GM12878 (cell line): ENCODE data around the gene LRRC31. TPM values are rescaled to one million over a fixed set of nuclear protein-coding genes. Genes with fewer than 3 reads are reported as not detected.

ENCODE experiments used
- ATAC-seq: fragments of 200-7000 bp; cut with Tn5 transposase; 3 replicates; pipeline ENCODE4 v1.9.1; 2020; ENCODE audit warnings: mild to moderate bottlenecking, moderate library complexity
- BruUV-seq: library from RNA; stranded (reverse); fragments of 400-500 nt; replicated peaks from 2 replicates; lab custom pipeline; 2021; lab: Mats Ljungman, UMichigan
- CTCF ChIA-PET: fragments of 300-600 bp; sonication (Branson Sonifier 250); formaldehyde crosslinking; extraction: SDS; loops from one replicate; lab custom pipeline; 2021; ENCODE audit warnings: inconsistent platforms; lab: Yijun Ruan, JAX
- POLR2A ChIA-PET: fragments of 350-600 bp; formaldehyde crosslinking; extraction: SDS; loops from one replicate; lab custom pipeline; 2021; ENCODE audit warnings: inconsistent platforms; lab: Charles Lee
- RAD21 ChIA-PET: fragments of 300-600 bp; sonication (Branson Sonifier 250); formaldehyde crosslinking; loops from one replicate; lab custom pipeline; 2023; ENCODE audit warnings: antibody characterized with exemption; ENCODE audit not compliant: unreplicated experiment; lab: Charles Lee
- SMC1A ChIA-PET: fragments of 300-600 bp; sonication (Branson Sonifier 250); formaldehyde crosslinking; loops from one replicate; lab custom pipeline; 2023; ENCODE audit not compliant: unreplicated experiment, uncharacterized antibody; lab: Charles Lee
- DNase-seq: peaks from one replicate; pipeline ENCODE4 v3.0.0-alpha.2; 2011; ENCODE audit warnings: low read depth, low spot score
- FAIRE-seq: peaks from 3 replicates; lab custom pipeline; 2011; peaks lifted over from hg19 to GRCh38; lab: Jason Lieb, UNC
- H2AFZ ChIP-seq: 2 replicates; pipeline ENCODE4 v1.6.0; 2011; ENCODE audit warnings: low read depth, low read length, control low read depth; ENCODE audit not compliant: control insufficient read depth
- H3K27ac ChIP-seq: 2 replicates; pipeline ENCODE4 v1.5.1; 2011; ENCODE audit warnings: control low read depth; ENCODE audit not compliant: control insufficient read depth, insufficient read depth
- H3K27me3 ChIP-seq, 2 experiments: replicated peaks in 1 of 2; 2 replicates each; pipeline versions ENCODE4 v1.6.0 to v1.6.1; 2011; ENCODE audit warnings: low read length in 1 of 2; ENCODE audit not compliant: control insufficient read depth in 2 of 2, insufficient read depth in 2 of 2
- H3K36me3 ChIP-seq, 2 experiments: 2 replicates each; pipeline ENCODE4 v1.5.1; 2011; ENCODE audit warnings: low read length in 1 of 2; ENCODE audit not compliant: control insufficient read depth in 2 of 2, insufficient read depth in 2 of 2
- H3K4me1 ChIP-seq: 2 replicates; pipeline ENCODE4 v1.6.1; 2011; ENCODE audit warnings: mild to moderate bottlenecking, low read length, moderate library complexity, mixed read lengths; ENCODE audit not compliant: control insufficient read depth, insufficient read depth
- H3K4me2 ChIP-seq: 2 replicates; pipeline ENCODE4 v1.6.0; 2011; ENCODE audit warnings: control low read depth; ENCODE audit not compliant: control insufficient read depth, insufficient read depth
- H3K4me3 ChIP-seq: fragments of 200-600 bp; sonication (generic); 2 replicates; pipeline ENCODE4 v1.5.1; 2016
- H3K79me2 ChIP-seq: 2 replicates; pipeline ENCODE4 v1.6.0; 2011; ENCODE audit warnings: low read length; ENCODE audit not compliant: control insufficient read depth, insufficient read depth
- H3K9ac ChIP-seq: 2 replicates; pipeline ENCODE4 v1.8.0; 2011; ENCODE audit warnings: low read length, control low read depth, mixed read lengths; ENCODE audit not compliant: control insufficient read depth, insufficient read depth
- H3K9me3 ChIP-seq: replicated peaks from 3 replicates; pipeline ENCODE4 v1.5.1; 2011; ENCODE audit warnings: mild to moderate bottlenecking, low read length; ENCODE audit not compliant: control insufficient read depth, insufficient read depth
- H4K20me1 ChIP-seq: 2 replicates; pipeline ENCODE4 v1.6.0; 2011; ENCODE audit not compliant: control insufficient read depth, insufficient read depth
- ASH2L ChIP-seq: fragments of 300-600, 200-600 bp; sonication (generic); IDR thresholded peaks from 2 replicates; pipeline ENCODE4 v1.6.1; 2017; ENCODE audit warnings: low read depth, mild to moderate bottlenecking, borderline replicate concordance
- EP300 ChIP-seq, 2 experiments: fragments of 150-350 bp in 1 of 2; IDR thresholded peaks; 2 replicates each; pipeline ENCODE4 v1.6.1; 2011 to 2012; ENCODE audit warnings: low read depth in 2 of 2, low read length in 2 of 2, borderline replicate concordance in 1 of 2, improper control_type of control experiment in 1 of 2, inconsistent platforms in 1 of 2; ENCODE audit not compliant: control insufficient read depth in 1 of 2
- HDAC6 ChIP-seq: fragments of 200-600 bp; sonication (generic); IDR thresholded peaks from one replicate; pipeline ENCODE4 v1.8.0; 2017; ENCODE audit warnings: antibody characterized with exemption; ENCODE audit not compliant: unreplicated experiment
- NR2C2 ChIP-seq: IDR thresholded peaks from 2 replicates; pipeline ENCODE4 v1.6.1; 2011; ENCODE audit warnings: borderline replicate concordance, low read depth; ENCODE audit not compliant: control insufficient read depth, insufficient read length
- POLR2AphosphoS2 ChIP-seq: IDR thresholded peaks from 2 replicates; pipeline ENCODE4 v1.6.1; 2011; ENCODE audit warnings: low read depth, mild to moderate bottlenecking, low read length, improper control_type of control experiment, moderate library complexity
- RBBP5 ChIP-seq: fragments of 200-600 bp; sonication (generic); conservative IDR thresholded peaks from 2 replicates; pipeline ENCODE4 v1.6.1; 2016
- SMAD5 ChIP-seq: IDR thresholded peaks from 2 replicates; pipeline ENCODE4 v1.6.1; 2016; ENCODE audit warnings: antibody characterized with exemption, low read depth
- SRF ChIP-seq, 2 experiments: IDR thresholded peaks; 2 replicates each; pipeline ENCODE4 v1.6.1; 2011; ENCODE audit warnings: low read depth in 2 of 2, low read length in 2 of 2, mild to moderate bottlenecking in 1 of 2, moderate library complexity in 1 of 2
- SUPT20H ChIP-seq: IDR thresholded peaks from 2 replicates; pipeline ENCODE4 v1.6.1; 2011; ENCODE audit warnings: low read depth, mild to moderate bottlenecking, low read length, moderate library complexity, borderline replicate concordance; ENCODE audit not compliant: control insufficient read depth
- TCF7 ChIP-seq: IDR thresholded peaks from 2 replicates; pipeline ENCODE4 v1.6.1; 2014; ENCODE audit warnings: antibody characterized with exemption, borderline replicate concordance
- WGBS: methylation state at CpG from one replicate; pipeline ENCODE4 v1.1.6; 2016; ENCODE audit warnings: low lambda C conversion rate; ENCODE audit not compliant: insufficient replicate concordance, insufficient coverage; ENCODE audit errors: missing lambda C conversion rate; 5-methylcytosine and 5-hydroxymethylcytosine counted together
- in situ Hi-C: fragments of 300-500 bp; cut with MboI; formaldehyde crosslinking; loops from 9 replicates; pipeline ENCODE4 v1.14.3; 2018; ENCODE audit warnings: mixed read lengths
- intact Hi-C: fragments of 100-400 bp; cut with micrococcal nuclease; formaldehyde crosslinking; loops from one replicate; pipeline ENCODE4 v1.14.2; 2022; ENCODE audit not compliant: unreplicated experiment
- polyA plus RNA-seq, 11 experiments: library from polyadenylated mRNA; depleted of rRNA in 4 of 11; unstranded in 6 of 11; stranded (reverse) in 5 of 11; fragments of >200 nt; fragmentation: Nextera tagmentation in 4 of 11; fragmentation: Illumina TruSeq in 1 of 11; extraction: Ambion mirVana in 4 of 11; extraction: Trizol in 1 of 11; gene quantifications; 1 replicate in 1 of 11; 2 replicates in 10 of 11; pipeline versions ENCODE4 v1.2.1 to v1.2.3, GENCODE V29; 2011 to 2016; ENCODE audit warnings: inconsistent platforms in 2 of 11, missing spikeins in 2 of 11, low read depth in 1 of 11
- total RNA-seq, 4 experiments: library from RNA; depleted of rRNA in 3 of 4; stranded (reverse); fragments of >200 nt in 3 of 4; fragmentation: Illumina TruSeq in 1 of 4; extraction: Trizol in 1 of 4; gene quantifications; 2 replicates each; pipeline versions ENCODE4 v1.2.1 to v1.2.3, GENCODE V29; 2013 to 2021
- TF ChIP-seq, protein P1 (sequence below): fragments of 450-650 bp; IDR thresholded peaks from 2 replicates; pipeline ENCODE4 v1.6.1; 2018; ENCODE audit warnings: borderline replicate concordance, mild to moderate bottlenecking; ENCODE audit not compliant: partially characterized antibody
- TF ChIP-seq, protein P2 (sequence below): fragments of 450-650 bp; formaldehyde crosslinking; IDR thresholded peaks from 2 replicates; pipeline ENCODE4 v1.4.0; 2020; ENCODE audit warnings: mild to moderate bottlenecking, moderate library complexity
- TF ChIP-seq, protein P3 (sequence below): IDR thresholded peaks from 2 replicates; pipeline ENCODE4 v1.6.1; 2011; ENCODE audit warnings: mild to moderate bottlenecking, low read depth, low read length, moderate library complexity; ENCODE audit not compliant: insufficient replicate concordance

LRRC31 gene
- total and polyA plus RNA-seq, 10 of the 15 experiments (the other 5 are each of a cell fraction or from before 2014, with no cell fraction given) = 0.04 to 0.06 (median 0.06) TPM; not detected in 7

DNA sequence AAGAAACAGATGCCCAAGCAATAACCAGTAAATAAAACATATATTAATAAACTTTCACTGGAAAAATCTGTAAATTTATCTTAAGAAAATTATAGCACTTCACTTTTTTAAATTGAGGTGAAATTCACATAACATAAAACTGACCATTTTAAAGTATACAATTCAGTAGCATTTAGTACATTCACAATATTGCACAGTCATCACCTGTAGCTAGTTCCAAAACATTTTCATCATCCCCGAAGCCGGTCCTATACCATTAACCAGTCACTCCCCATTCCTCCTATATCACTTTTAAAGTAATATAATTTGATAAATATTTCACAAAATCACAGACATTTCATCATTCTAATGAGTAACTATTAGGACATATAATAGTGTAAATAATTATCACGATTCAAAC is 65.1 kb downstream of the LRRC31 start:
- Histone ChIP-seq H3K27ac (no peak overlapping the region), H3K4me1 (no peaks in the 10 kb centered on the region), H3K4me2 (no peak overlapping the region), H3K9me3 (no peaks in the 10 kb centered on the region), H4K20me1 (no peaks in the 10 kb centered on the region), H3K9ac (no peak overlapping the region), H3K79me2 (no peaks in the 10 kb centered on the region), H3K36me3 (peaks cover 0 to 4% of the 10 kb centered on the region in 2 experiments; a peak in 1 of 4 replicates), H3K4me3 (no peak overlapping the region), H2AFZ (no peak overlapping the region), H3K27me3 (no peaks in the 10 kb centered on the region)
- TF ChIP-seq, protein P1, sequence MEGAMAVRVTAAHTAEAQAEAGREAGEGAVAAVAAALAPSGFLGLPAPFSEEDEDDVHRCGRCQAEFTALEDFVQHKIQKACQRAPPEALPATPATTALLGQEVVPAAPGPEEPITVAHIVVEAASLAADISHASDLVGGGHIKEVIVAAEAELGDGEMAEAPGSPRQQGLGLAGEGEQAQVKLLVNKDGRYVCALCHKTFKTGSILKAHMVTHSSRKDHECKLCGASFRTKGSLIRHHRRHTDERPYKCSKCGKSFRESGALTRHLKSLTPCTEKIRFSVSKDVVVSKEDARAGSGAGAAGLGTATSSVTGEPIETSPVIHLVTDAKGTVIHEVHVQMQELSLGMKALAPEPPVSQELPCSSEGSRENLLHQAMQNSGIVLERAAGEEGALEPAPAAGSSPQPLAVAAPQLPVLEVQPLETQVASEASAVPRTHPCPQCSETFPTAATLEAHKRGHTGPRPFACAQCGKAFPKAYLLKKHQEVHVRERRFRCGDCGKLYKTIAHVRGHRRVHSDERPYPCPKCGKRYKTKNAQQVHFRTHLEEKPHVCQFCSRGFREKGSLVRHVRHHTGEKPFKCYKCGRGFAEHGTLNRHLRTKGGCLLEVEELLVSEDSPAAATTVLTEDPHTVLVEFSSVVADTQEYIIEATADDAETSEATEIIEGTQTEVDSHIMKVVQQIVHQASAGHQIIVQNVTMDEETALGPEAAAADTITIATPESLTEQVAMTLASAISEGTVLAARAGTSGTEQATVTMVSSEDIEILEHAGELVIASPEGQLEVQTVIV = no peak
- TF ChIP-seq POLR2AphosphoS2 = no peak
- no peak for TF ChIP-seq HDAC6
- TF ChIP-seq SMAD5 = no peak
- TF ChIP-seq SUPT20H = no peak
- TF ChIP-seq, protein P2, sequence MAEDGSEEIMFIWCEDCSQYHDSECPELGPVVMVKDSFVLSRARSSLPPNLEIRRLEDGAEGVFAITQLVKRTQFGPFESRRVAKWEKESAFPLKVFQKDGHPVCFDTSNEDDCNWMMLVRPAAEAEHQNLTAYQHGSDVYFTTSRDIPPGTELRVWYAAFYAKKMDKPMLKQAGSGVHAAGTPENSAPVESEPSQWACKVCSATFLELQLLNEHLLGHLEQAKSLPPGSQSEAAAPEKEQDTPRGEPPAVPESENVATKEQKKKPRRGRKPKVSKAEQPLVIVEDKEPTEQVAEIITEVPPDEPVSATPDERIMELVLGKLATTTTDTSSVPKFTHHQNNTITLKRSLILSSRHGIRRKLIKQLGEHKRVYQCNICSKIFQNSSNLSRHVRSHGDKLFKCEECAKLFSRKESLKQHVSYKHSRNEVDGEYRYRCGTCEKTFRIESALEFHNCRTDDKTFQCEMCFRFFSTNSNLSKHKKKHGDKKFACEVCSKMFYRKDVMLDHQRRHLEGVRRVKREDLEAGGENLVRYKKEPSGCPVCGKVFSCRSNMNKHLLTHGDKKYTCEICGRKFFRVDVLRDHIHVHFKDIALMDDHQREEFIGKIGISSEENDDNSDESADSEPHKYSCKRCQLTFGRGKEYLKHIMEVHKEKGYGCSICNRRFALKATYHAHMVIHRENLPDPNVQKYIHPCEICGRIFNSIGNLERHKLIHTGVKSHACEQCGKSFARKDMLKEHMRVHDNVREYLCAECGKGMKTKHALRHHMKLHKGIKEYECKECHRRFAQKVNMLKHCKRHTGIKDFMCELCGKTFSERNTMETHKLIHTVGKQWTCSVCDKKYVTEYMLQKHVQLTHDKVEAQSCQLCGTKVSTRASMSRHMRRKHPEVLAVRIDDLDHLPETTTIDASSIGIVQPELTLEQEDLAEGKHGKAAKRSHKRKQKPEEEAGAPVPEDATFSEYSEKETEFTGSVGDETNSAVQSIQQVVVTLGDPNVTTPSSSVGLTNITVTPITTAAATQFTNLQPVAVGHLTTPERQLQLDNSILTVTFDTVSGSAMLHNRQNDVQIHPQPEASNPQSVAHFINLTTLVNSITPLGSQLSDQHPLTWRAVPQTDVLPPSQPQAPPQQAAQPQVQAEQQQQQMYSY (CRISPR knock-in tag) = no peak
- no peak for TF ChIP-seq TCF7
- TF ChIP-seq NR2C2 = no peak
- no peak for TF ChIP-seq RBBP5
- TF ChIP-seq EP300 (IDR thresholded peaks at IDR 0.05; ENCODE audit: borderline replicate concordance in 1 of 2, control insufficient read depth in 1 of 2, low read depth in 2 of 2, low read length in 2 of 2) = no peak
- TF ChIP-seq ASH2L = no peak
- TF ChIP-seq, protein P3, sequence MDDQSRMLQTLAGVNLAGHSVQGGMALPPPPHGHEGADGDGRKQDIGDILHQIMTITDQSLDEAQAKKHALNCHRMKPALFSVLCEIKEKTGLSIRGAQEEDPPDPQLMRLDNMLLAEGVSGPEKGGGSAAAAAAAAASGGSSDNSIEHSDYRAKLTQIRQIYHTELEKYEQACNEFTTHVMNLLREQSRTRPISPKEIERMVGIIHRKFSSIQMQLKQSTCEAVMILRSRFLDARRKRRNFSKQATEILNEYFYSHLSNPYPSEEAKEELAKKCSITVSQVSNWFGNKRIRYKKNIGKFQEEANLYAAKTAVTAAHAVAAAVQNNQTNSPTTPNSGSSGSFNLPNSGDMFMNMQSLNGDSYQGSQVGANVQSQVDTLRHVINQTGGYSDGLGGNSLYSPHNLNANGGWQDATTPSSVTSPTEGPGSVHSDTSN = no peak
- no peak for TF ChIP-seq SRF (IDR thresholded peaks at IDR 0.05; ENCODE audit: low read depth in 2 of 2, low read length in 2 of 2)
- intact Hi-C loops (no loop called here), in situ Hi-C loops (no loop called here)
- SMC1A ChIA-PET = no interaction called here
- RAD21 ChIA-PET = no interaction called here
- POLR2A ChIA-PET = interaction anchor here (0.5 kb wide), 1 partner anchor 28 kb away, joined by 4 read pairs; no protein-coding TSS in a partner anchor
- no TSS peak for BruUV-seq
- ATAC-seq (no peak), DNase-seq (no peak), FAIRE-seq (no peak)
- WGBS = 97% methylated on average over 3 of the region's 3 CpGs
- CTCF ChIA-PET = no interaction called here
